Left colon (tissue), 2 donors: ENCODE measurements around the gene TLE3. TPM values are rescaled to one million over a fixed set of nuclear protein-coding genes. Genes with fewer than 3 reads are reported as not detected.
"Not testable (repeated sequence)": the region's sequence is repeated elsewhere in the genome, so short reads cannot be mapped to it uniquely, and the experiment has no call there.

Experiments
- ATAC-seq: fragments of 200-7000 bp; cut with Tn5 transposase; one replicate; pipeline ENCODE4 v1.9.1; 2020; ENCODE audit warnings: mild to moderate bottlenecking, moderate library complexity
- DNase-seq, 2 donors: peaks; one replicate each; pipeline ENCODE4 v3.0.0-alpha.2; 2020
- intact Hi-C, 2 donors: fragments of 100-400 bp; cut with DNase I in 1 of 2; cut with micrococcal nuclease in 1 of 2; formaldehyde crosslinking; loops; one replicate each; pipeline versions ENCODE4 v1.11.2 to v1.14.0; 2022; cut with DNase I, micrococcal nuclease
- long read RNA-seq: library from polyadenylated mRNA; unstranded; transcript quantifications from one replicate; pipeline ENCODE4 v2.0.0, GENCODE V29; 2021
- total RNA-seq, 2 donors: library from RNA; stranded (reverse); fragmentation: NEBNext Ultra II Directional; extraction: Animal tissue kit (Norgen Biotek cat#: 25700); gene quantifications; one replicate each; pipeline ENCODE4 v1.2.1, GENCODE V29; 2021
- donor health status: DM: no; HTN: no; CAD: no.
- donor health status: DM: yes; HTN: yes; CAD: no.

TLE3 gene
- total RNA-seq: 10 to 100 TPM; 51.2 to 79.7 TPM
- long read RNA-seq, partial matches to known transcripts: 9 of 13 reads
- long read RNA-seq, other reads (novel, unspliced or antisense): 4 of 13 reads

- ATAC-seq: peak; percentile 53
- peak; percentile 99 for DNase-seq
- intact Hi-C loops: no loop called here
Observed at GRCh38 chr15:70097321-70098152, at the start of gene TLE3. Gene TLE3, minus strand, starts transcription at chr15:70097917. Its CDS starts 1,119 bp downstream, at chr15:70096798.

- ATAC-seq (no peak), DNase-seq (no peak)
- intact Hi-C loops: no loop called here
Observed at GRCh38 chr15:70147178-70147760, 49.6 kb upstream of the TLE3 start.

GRCh38 chr15:70146771-70147170 lies 49.1 kb upstream of the TLE3 start:
- intact Hi-C loops: no loop called here
- DNase-seq (no peak), ATAC-seq (no peak)

- no peak for ATAC-seq
- DNase-seq: no peak
- intact Hi-C loops: no loop called here
Observed at GRCh38 chr15:70146162-70146561, 48.4 kb upstream of the TLE3 start.

DNA sequence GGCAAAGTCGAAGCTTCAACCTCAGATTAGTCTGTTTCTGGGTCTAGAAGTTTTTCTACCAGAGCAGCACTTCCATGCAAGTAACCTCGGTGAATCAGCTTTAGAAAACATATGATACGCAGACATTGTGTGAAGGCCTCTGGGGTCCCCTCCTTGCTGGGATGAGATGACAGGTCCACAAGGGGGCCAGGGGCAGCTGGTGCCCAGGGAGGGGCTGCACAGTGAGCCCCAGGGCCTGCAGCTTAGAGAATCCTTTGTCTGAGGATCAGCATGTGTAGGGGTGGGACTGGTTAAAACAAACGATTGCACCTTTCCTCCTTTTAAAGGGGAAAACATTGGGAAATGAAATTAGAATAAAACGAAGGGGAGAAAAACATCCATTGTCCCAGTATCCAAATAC lies 47.5 kb upstream of the TLE3 start:
- DNase-seq: no peak
- intact Hi-C loops: no loop called here
- ATAC-seq: no peak

DNA sequence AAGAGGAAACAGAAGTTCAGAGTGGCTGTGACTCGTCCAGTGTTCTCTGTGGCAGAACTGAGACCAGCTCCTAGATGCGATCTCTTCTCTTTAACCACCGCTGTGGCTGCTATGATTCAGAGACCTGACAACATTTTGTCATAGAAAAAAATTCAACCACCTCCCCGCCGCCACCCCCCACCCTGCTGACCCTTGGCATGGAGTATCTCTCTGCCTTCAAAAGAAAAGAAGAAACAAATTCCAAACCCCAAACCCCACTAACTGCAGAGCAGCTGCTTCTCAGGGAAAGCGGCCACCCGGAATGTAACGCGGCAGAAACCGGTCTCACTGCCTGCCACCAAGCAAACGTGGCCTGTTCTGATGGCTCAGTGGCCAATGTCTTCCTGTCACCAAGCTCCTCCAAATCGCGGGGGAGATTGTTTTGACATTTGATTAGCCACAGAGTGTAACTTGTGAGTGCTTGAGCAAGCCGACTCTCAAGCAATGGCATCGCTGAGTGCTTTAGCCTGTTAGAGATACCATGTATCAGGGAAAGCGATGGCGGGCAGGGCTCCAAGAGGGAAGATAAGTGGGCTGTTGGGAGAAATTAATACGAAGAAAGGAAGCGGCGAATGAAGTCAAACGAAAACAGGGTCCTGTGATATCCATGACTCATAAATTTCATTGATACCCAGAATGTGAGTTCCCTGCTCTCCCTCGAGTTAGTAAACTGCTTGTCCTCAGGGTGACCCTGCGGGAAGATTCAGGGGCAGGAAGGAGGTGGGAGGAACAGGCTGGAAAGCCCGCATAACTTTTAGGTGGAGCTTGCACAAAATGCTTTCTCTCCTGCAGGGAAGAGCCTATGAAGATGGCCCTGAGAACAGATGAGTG lies 44.8 kb upstream of the TLE3 start:
- DNase-seq (no peak), ATAC-seq (no peak)
- intact Hi-C loops: no loop called here

DNA sequence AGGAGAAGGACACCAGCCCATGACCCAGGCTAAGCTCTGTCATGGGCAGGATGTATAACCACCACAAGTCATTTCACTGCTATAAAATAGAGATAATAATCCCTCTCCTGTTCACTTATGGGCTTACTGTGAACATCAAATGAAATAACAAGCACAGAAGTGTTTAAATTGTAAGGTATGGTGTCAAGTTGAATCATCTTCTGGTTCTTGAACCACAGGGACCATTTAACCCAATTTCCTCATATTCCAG lies 44.3 kb upstream of the TLE3 start:
- intact Hi-C loops: no loop called here
- no peak for DNase-seq
- ATAC-seq: no peak

DNA sequence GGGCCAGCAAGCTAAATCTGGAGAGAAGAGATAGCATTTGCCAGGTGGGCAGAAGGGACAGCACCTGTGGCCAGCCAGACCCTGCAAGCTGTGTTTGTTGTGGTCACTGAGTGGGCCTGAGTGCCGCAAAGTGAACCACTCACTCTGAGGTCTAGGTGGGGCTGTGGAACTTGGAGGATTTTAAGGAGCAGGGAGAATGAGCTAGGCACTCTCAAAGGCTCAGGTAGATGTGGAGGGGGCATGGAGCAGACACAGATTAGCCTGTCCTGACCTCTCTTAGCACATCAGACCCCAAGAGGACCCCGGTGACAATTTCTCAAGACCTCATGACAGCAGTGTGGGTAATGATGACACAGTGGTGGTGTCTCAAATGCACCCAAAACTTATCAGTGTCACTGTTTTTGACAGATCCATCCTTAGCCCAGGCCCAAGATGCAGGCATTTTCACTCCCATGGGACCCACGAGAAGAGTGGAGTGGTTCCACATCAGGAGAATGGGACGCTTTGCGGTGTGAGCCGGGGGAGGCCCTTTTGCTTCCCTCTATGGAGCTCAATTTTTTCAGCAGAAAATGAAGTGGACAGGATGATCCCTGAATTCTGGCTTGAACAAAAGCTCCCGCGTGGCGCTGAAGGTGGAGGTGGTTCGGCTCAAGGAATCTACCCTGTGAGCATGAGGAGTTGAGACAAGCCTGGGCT lies 43.8 kb upstream of the TLE3 start:
- no peak for ATAC-seq
- intact Hi-C loops: no loop called here
- no peak for DNase-seq

DNA sequence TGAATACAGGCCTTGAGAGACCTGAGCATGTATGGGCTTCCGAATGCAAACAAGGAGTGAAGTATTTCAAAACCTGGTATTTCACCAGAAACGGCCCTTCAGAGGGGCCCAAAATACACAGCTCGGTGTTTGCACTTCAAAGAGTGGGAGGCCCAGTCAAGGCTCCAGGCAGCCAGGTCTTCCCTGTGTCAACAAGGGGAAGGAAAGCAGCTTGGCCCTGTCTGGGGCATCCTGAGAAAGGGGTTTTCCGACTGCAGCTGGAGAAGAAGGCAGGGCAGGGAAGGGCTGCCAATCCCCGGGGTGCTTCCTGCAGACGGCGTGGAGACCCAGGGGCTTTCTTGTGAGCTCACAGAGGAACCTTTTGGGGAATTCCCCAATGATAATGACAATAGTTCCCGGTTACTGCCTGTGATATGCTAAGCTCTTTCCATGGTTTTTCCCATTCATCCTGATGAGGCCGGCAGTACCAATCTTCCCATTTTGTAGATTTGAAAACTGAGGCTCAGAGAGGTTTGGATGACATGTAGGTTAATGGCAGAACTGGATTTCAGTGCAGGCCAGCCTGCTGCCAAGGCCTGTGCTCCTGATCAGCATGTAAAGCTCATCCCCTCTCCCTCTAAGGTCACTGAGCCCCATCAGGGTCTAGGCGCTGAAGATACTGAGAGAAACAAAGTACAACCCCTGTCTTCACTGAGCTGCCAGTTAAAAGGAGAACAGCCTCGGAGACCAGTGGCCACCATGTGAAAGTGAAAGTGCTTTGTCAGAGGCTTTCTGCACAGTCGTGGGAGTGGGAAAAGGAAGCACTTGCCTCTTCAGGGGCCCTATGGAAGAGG lies 43.0 kb upstream of the TLE3 start:
- DNase-seq: no peak
- peak; percentile 48 for ATAC-seq
- intact Hi-C loops: no loop called here

DNA sequence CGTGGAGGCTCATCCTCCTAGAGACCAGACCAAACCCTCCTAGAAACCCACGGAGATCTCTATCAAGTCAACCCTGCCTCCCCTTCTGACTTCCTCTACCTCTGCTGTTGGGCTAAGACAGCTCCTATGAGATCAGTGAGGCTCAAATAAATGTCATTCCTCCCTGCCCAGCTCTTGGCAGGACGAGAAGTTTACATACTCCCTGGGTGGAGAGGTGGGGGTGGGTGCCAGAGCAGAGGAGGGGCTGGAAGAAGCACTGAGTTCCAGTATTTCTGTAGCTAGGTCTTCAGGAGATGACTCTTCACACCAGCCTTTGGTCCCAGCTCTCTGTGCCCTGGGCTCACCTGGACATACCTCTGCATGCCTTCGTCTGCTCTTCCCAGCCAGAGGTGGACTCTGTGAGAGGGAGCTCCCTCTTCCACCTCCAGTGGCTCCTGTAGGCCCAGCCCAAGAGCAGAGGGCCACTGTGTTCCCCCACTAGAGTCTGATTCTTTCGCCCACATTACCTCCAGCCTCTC lies 42.4 kb upstream of the TLE3 start:
- no peak for DNase-seq
- no peak for ATAC-seq
- intact Hi-C loops: no loop called here

GRCh38 chr15:70137967-70138366 lies 40.2 kb upstream of the TLE3 start:
- ATAC-seq: no peak
- no peak for DNase-seq
- intact Hi-C loops: no loop called here

GRCh38 chr15:70137021-70137420 lies 39.3 kb upstream of the TLE3 start:
- ATAC-seq, DNase-seq, intact Hi-C loops: not testable (repeated sequence)

GRCh38 chr15:70133781-70134421 lies 36.2 kb upstream of the TLE3 start:
- DNase-seq (no peak), ATAC-seq (no peak)
- intact Hi-C loops: no loop called here

GRCh38 chr15:70133296-70133695 lies 35.6 kb upstream of the TLE3 start:
- intact Hi-C loops: no loop called here
- DNase-seq (no peak), ATAC-seq (peak; percentile 73)

GRCh38 chr15:70132571-70132970 lies 34.9 kb upstream of the TLE3 start:
- intact Hi-C loops: no loop called here
- ATAC-seq: no peak
- no peak for DNase-seq

DNA sequence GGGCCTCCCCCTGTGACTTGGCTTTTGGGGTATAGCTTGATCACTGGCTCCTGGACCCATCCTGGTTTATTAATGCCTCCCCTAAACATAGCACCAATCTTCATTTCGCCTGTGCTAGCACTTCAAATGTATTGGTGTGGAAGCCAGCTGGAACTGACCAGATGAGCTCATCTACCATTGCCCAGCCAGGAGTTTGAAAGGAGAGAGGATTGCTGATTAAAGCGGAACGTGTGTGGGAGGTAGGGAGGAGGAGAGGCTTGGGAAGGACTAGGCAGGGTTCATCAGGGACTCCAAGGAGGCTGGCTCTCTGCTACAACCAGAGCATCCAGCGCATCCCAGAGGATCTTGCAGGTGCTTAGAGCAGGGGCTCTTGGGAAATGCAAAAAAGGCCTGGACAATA lies 34.4 kb upstream of the TLE3 start:
- ATAC-seq (no peak), DNase-seq (no peak)
- intact Hi-C loops: no loop called here

- intact Hi-C loops: no loop called here
- ATAC-seq (no peak), DNase-seq (no peak)
Observed at GRCh38 chr15:70128414-70129140, 30.9 kb upstream of the TLE3 start.
